Dedifferentiated amniotic fluid mesenchymal stem cell (primary cell): ENCODE measurements around the gene TAX1BP3.
"Not testable (repeated sequence)": the region's sequence is repeated elsewhere in the genome, so short reads cannot be mapped to it uniquely, and the experiment has no call there.

Source experiments
- DNase-seq: peaks from one replicate; pipeline ENCODE4 v3.0.0-alpha.2; 2016; ENCODE audit errors: extremely low spot score

Gene TAX1BP3

GRCh38 chr17:3668279-3669084, at the start of gene TAX1BP3, which contains the start of gene EMC6:
TAX1BP3 (minus strand) TSS chr17:3668578; CDS start chr17:3668526, 52 bp downstream.
EMC6 (plus strand) TSS chr17:3668812; CDS start chr17:3669147, 335 bp downstream.
- DNase-seq = peak; percentile 98

GRCh38 chr17:3715296-3715695, 46.9 kb upstream of the TAX1BP3 start:
- no peak for DNase-seq

GRCh38 chr17:3712811-3713463, 44.6 kb upstream of the TAX1BP3 start:
- no peak for DNase-seq

GRCh38 chr17:3710951-3711383, 42.6 kb upstream of the TAX1BP3 start:
- DNase-seq = no peak

- DNase-seq = no peak
Observed at GRCh38 chr17:3708366-3708765, 40.0 kb upstream of the TAX1BP3 start.

- DNase-seq = not testable (repeated sequence)
Observed at GRCh38 chr17:3705718-3705984, 37.3 kb upstream of the TAX1BP3 start.

- no peak for DNase-seq
Observed at GRCh38 chr17:3704931-3705717, 36.7 kb upstream of the TAX1BP3 start.

- not testable (repeated sequence) for DNase-seq
Observed at GRCh38 chr17:3702041-3702539, 33.7 kb upstream of the TAX1BP3 start.

GRCh38 chr17:3699951-3700350, 31.6 kb upstream of the TAX1BP3 start:
- DNase-seq = no peak

- no peak for DNase-seq
Observed at GRCh38 chr17:3698139-3698538, 29.8 kb upstream of the TAX1BP3 start.

- no peak for DNase-seq
Observed at GRCh38 chr17:3697103-3697476, 28.7 kb upstream of the TAX1BP3 start.

GRCh38 chr17:3695723-3696411, 27.5 kb upstream of the TAX1BP3 start, which contains the start of gene P2RX5:
P2RX5 (minus strand) TSS chr17:3696155; CDS start chr17:3696005, 150 bp downstream.
- DNase-seq = no peak

GRCh38 chr17:3695129-3695722, 26.8 kb upstream of the TAX1BP3 start:
- no peak for DNase-seq

- no peak for DNase-seq
Observed at GRCh38 chr17:3693829-3694231, 25.5 kb upstream of the TAX1BP3 start.

GRCh38 chr17:3693141-3693540, 24.8 kb upstream of the TAX1BP3 start:
- no peak for DNase-seq

GRCh38 chr17:3692346-3692745, 24.0 kb upstream of the TAX1BP3 start:
- no peak for DNase-seq

- no peak for DNase-seq
Observed at GRCh38 chr17:3691617-3692067, 23.3 kb upstream of the TAX1BP3 start.

- no peak for DNase-seq
Observed at GRCh38 chr17:3690094-3690715, 21.8 kb upstream of the TAX1BP3 start.

GRCh38 chr17:3689262-3690093, 21.1 kb upstream of the TAX1BP3 start:
- DNase-seq = no peak

GRCh38 chr17:3688852-3689261, 20.5 kb upstream of the TAX1BP3 start:
- no peak for DNase-seq
